Lower leg skin (tissue), 4 donors: Measurements from ENCODE around the gene SNAPIN. TPM values are rescaled to one million over a fixed set of nuclear protein-coding genes. Genes with fewer than 3 reads are reported as not detected.

Experiments used
- DNase-seq, 2 donors: peaks; one replicate each; pipeline ENCODE4 v3.0.0-alpha.2; 2019; ENCODE audit warnings: low spot score in 2 of 2
- H3K4me3 ChIP-seq: fragments of 200-600 bp; sonication (generic); 2 replicates; pipeline ENCODE4 v1.5.1; 2017; ENCODE audit warnings: mild to moderate bottlenecking, low read depth; ENCODE audit not compliant: poor library complexity, severe bottlenecking
- CTCF ChIP-seq, 3 donors: fragments of 450-650 bp; IDR thresholded peaks; one replicate each; pipeline ENCODE4 v1.5.1; 2016; ENCODE audit warnings: antibody characterized with exemption in 3 of 3, mild to moderate bottlenecking in 3 of 3, moderate library complexity in 2 of 3
- POLR2A ChIP-seq, 2 donors: fragments of 450-650 bp; IDR thresholded peaks; one replicate each; pipeline ENCODE4 v1.6.1; 2016 to 2017; ENCODE audit warnings: antibody characterized with exemption in 2 of 2, mild to moderate bottlenecking in 1 of 2, moderate library complexity in 1 of 2
- WGBS, 2 donors: methylation state at CpG; one replicate each; pipeline ENCODE4 v1.1.5; 2018; 5-methylcytosine and 5-hydroxymethylcytosine counted together
- intact Hi-C: fragments of 100-400 bp; cut with DNase I; formaldehyde crosslinking; loops from one replicate; pipeline ENCODE4 v1.15.0; 2023; ENCODE audit warnings: low total_unique reads
- total RNA-seq, 4 donors: library from RNA; depleted of rRNA; stranded (reverse); fragments of >200 nt; gene quantifications; one replicate each; pipeline ENCODE4 v1.1.0, GENCODE V29; 2016

SNAPIN gene
- total RNA-seq, 4 donors from 2014 or later = 34.8 to 60.4 (median 46.9) TPM

- no peak for DNase-seq
- WGBS, 2 donors = 45% methylated on average over 1 of the region's 1 CpG
- no peak for TF ChIP-seq POLR2A (IDR thresholded peaks at IDR 0.05)
- intact Hi-C loops = no loop called here
- H3K4me3 ChIP-seq = no peak overlapping the region
These were observed 47.1 kb upstream of the SNAPIN start for GRCh38 chr1:153611356-153611755.

- no peak for DNase-seq
- WGBS, 2 donors = 16 to 49% methylated on average over 8 to 11 of the region's 11 CpGs
- peak overlapping the region; percentile 45 for H3K4me3 ChIP-seq
- TF ChIP-seq CTCF (IDR thresholded peaks at IDR 0.05) (no peak), POLR2A (IDR thresholded peaks at IDR 0.05) (no peak)
- intact Hi-C loops = no loop called here
These were observed 46.3 kb upstream of the SNAPIN start for GRCh38 chr1:153612111-153612754.

- peak within 1 kb of the TSS; percentile 45 for H3K4me3 ChIP-seq
- TF ChIP-seq CTCF (IDR thresholded peaks at IDR 0.05) (no peak), POLR2A (IDR thresholded peaks at IDR 0.05) (no peak)
- DNase-seq = peak; percentile 70 to 95
- WGBS, 2 donors = 16 to 54% methylated on average over 7 to 9 of the region's 9 CpGs
- intact Hi-C loops = no loop called here
These were observed 45.7 kb upstream of the SNAPIN start, which contains the start of gene S100A16 for GRCh38 chr1:153612755-153613331. Gene S100A16 (minus strand): TSS chr1:153613137. CDS start chr1:153608151, 4,986 bp downstream.

GRCh38 chr1:153613406-153613805, 45.1 kb upstream of the SNAPIN start:
- WGBS, 2 donors = 49 to 63% methylated on average over 5 of the region's 5 CpGs
- TF ChIP-seq CTCF (IDR thresholded peaks at IDR 0.05) (no peak), POLR2A (IDR thresholded peaks at IDR 0.05) (no peak)
- no peak overlapping the region for H3K4me3 ChIP-seq
- no peak for DNase-seq
- intact Hi-C loops = no loop called here

- intact Hi-C loops = no loop called here
- TF ChIP-seq CTCF (IDR thresholded peaks at IDR 0.05) (no peak), POLR2A (IDR thresholded peaks at IDR 0.05) (no peak)
- no peak for DNase-seq
- H3K4me3 ChIP-seq = no peak overlapping the region
- 52 to 66% methylated on average over 2 of the region's 2 CpGs for WGBS, 2 donors
These were observed 44.2 kb upstream of the SNAPIN start for GRCh38 chr1:153614189-153614900.

GRCh38 chr1:153614906-153615305, 43.6 kb upstream of the SNAPIN start:
- WGBS, 2 donors = 88 to 91% methylated on average over 6 to 7 of the region's 7 CpGs
- TF ChIP-seq CTCF (IDR thresholded peaks at IDR 0.05) (no peak), POLR2A (IDR thresholded peaks at IDR 0.05) (no peak)
- H3K4me3 ChIP-seq = no peak overlapping the region
- no peak for DNase-seq
- intact Hi-C loops = no loop called here
